ENCODE measurements around the gene SNX8.
"Not testable (repeated sequence)": the region's sequence is repeated elsewhere in the genome, so short reads cannot be mapped to it uniquely, and the experiment has no call there.

Gene SNX8, protein sequence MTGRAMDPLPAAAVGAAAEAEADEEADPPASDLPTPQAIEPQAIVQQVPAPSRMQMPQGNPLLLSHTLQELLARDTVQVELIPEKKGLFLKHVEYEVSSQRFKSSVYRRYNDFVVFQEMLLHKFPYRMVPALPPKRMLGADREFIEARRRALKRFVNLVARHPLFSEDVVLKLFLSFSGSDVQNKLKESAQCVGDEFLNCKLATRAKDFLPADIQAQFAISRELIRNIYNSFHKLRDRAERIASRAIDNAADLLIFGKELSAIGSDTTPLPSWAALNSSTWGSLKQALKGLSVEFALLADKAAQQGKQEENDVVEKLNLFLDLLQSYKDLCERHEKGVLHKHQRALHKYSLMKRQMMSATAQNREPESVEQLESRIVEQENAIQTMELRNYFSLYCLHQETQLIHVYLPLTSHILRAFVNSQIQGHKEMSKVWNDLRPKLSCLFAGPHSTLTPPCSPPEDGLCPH

DNA sequence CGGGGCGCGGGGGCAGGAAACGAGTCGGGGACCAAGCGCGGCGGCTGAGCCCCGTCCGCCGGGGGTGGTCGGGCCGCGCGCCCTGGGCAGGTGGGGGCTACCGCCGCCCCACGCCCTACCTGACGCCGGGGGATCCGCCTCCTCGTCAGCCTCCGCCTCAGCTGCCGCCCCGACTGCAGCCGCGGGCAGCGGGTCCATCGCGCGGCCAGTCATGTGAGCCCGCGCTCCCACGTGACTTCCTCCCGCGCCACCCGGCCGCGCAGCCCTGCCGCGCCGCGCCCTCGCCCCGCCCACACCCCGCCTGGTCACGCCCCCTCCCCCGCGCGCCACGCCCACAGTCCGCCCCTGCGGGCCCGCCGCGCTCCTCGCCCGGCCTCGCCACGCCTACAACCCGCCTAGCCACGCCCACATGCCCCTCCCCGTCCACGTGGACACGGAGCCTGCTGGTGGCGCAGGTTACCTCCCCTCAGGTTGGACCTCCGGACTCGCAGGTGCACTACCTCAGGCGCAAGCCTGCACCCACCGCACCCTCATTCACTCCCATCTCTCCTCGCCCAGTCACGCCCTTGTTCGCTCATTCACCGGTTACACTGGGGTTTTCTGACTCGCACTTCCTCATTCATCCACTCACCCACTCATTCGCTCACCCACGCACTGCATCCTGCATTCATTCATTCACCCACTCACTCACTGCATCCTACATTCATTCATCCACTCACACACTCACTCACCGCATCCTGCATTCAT, at the start of gene SNX8:
Gene SNX8 (minus strand): TSS at position 233 of the 747 bp plus-strand sequence. CDS start 20 bp downstream, at position 213.
- DNase-seq (ENCODE audit: low read depth in 1 of 2, low spot score in 1 of 2), result peak; percentile 91 to 93

DNA sequence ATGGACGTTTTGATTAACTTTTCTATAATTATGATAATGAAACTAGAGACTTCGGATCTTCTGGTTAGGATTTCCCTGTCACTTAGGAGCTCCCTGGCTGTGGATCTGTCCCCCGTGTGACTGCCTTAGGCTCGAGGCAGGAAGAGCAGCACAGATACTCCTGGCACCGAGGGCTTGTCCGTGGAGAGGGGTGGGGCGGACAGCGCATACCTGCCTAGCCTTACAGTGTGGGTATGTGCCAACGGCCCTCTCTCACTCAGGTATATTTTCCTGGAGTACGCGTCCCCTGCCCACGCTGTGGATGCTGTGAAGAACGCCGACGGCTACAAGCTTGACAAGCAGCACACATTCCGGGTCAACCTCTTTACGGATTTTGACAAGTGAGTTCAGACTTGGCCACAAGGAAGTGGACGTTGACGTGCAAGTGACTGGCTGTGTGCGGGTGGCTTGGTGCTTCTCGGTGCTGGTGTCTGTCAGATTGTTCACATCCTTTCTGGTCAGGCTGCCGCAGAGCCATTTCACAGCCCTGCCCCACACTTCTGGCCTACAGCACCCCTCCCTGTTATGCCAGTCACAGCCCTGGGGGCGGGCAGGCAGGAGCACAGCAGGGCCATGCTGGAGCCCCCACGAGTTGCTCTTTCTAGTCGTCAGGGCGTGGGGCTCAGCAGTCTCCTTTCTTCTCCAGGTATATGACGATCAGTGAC, 48.3 kb upstream of the SNX8 start:
- no peak for DNase-seq (ENCODE audit: low read depth in 1 of 2, low spot score in 1 of 2)

DNA sequence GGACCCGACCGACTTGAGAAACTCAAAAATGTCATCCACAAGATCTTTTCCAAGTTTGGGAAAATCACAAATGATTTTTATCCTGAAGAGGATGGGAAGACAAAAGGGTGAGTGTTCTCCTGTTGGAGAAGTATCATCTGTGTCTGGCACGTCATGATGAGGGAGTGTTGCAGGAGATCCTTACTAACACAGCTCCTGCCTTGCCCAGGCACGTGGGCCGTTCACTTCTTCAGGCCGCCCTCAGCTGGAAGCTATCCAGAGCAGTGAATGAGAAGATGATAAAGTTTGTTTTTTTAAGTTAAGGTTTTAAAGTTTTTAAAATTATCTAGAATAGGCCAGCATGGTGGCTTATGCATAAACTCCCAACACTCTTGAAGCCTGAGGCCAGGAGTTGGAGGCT, 46.6 kb upstream of the SNX8 start:
- no peak for DNase-seq (ENCODE audit: low read depth in 1 of 2, low spot score in 1 of 2)

DNA sequence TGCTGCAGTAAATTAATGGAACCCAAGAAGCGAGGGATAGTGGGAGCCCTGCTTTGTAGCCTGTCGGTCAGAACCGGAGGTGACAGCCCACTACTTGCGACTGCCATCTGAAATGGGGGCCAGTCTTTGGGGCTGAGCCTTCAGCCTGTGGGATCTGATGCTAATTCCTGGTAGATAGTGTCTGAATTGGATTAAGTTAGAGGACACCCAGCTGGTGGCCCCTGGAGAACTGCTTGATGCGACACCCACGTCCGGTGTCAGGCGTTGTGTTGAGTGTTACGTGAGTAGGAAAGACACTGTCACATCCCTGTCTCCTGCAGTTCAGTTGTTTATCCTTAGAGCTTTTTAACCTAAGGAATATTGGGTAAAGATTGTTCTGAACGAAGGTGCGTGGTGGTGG, 45.4 kb upstream of the SNX8 start:
- DNase-seq (ENCODE audit: low read depth in 1 of 2, low spot score in 1 of 2), result no peak

DNA sequence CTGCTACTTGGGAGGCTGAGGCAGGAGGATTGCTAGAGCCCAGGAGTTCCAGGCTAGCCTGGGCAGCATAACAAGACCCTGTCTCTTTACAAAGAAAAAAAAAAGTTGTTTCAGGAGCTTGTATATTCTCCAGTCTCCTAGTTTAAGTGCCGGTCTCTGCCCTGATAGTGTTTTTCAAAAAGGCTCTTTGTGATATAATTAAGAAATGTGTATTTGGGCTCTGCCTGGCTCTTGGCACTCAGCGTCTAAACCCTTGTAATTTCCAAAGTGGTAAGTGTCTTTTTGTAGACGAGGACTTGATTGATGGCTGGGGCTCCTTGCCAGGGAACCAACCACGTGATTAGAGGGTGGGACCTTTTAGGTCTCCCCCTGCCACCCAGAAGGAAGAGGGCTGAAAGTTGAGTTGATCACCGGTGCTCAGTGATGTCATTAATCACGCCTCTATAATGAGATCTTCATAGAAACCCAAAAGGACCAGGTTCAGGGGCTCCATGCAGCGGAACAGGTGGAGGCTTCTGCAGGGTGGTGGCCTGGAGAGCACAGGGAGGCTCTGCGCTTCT, 44.8 kb upstream of the SNX8 start:
- no peak for DNase-seq (ENCODE audit: low read depth in 1 of 2, low spot score in 1 of 2)

DNA sequence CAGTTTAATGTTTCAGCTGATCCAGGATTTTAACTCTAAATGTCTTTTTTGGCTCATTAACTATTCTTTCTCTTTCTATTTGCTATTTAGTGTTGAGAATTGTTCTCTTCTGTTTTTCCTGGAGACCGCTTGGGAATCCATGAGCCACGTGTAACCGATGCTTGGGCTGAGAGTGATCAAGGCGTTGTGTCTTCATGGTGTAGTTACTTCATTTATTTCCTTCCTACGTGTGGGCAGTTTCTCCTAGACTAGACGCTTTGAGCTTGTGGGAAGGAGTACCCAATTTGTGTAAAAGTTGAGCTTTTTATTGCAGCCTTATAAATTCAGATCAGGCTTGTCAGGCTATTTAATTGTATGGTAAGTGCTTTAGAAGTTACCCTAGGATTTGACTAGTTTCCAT, 43.3 kb upstream of the SNX8 start:
- no peak for DNase-seq (ENCODE audit: low read depth in 1 of 2, low spot score in 1 of 2)

DNA sequence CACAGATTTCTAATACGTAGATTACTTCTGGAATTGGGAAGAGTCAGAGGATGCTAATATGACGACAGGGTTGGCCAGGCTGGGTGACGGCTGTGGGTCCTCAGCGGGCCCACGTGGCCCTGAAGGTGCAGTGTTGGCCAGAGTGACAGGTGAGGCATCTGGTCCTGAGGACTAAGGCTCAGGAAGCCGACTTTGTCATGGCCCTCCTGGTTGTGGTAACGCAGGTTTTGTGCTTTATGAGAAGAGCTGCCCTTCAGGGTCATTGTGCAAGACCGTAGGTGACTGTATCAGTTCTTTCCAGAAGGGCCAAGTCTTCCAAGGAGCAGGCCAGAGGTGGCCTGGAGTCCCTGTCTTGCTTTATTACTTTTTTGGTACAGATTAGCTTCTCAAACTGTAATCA, 42.9 kb upstream of the SNX8 start:
- no peak for DNase-seq (ENCODE audit: low read depth in 1 of 2, low spot score in 1 of 2)

DNA sequence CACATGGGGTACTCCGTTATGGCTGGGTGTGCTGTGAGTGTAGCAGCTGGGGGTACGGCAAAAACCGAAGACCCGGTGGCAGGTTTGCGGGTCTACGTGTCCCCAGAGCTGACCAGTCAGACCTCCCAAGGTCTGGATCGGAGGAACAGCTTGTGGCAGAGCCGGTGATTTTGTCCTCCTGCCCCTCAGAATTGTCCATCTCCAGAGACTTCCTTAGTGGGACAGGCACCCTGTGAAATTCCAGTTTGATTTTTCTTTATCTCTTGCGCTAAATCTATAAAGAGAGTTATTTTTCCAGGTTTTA, 41.4 kb upstream of the SNX8 start:
- DNase-seq (ENCODE audit: low read depth in 1 of 2, low spot score in 1 of 2), result no peak

DNA sequence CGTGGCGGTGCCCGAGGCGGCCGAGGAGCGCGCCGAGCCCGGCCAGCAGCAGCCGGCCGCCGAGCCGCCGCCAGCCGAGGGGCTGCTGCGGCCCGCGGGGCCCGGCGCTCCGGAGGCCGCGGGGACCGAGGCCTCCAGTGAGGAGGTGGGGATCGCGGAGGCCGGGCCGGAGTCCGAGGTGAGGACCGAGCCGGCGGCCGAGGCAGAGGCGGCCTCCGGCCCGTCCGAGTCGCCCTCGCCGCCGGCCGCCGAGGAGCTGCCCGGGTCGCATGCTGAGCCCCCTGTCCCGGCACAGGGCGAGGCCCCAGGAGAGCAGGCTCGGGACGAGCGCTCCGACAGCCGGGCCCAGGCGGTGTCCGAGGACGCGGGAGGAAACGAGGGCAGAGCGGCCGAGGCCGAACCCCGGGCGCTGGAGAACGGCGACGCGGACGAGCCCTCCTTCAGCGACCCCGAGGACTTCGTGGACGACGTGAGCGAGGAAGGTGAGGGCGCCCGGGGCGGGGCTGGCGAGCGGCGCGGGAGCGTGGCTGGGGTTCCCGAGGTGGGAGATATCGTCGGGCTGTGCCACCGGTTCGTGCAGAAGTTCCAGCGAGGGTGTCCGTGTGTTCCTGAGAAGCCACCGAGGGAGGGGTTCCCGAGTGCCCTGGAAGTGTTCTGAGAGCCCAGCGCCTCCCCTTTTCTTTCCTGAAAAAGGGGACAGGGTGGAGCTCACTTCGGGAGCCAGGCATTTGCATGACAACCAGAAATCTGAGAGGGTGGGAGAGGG, 40.9 kb upstream of the SNX8 start:
- peak in 1 of 2 donors; percentile 9 for DNase-seq (ENCODE audit: low read depth in 1 of 2, low spot score in 1 of 2)

DNA sequence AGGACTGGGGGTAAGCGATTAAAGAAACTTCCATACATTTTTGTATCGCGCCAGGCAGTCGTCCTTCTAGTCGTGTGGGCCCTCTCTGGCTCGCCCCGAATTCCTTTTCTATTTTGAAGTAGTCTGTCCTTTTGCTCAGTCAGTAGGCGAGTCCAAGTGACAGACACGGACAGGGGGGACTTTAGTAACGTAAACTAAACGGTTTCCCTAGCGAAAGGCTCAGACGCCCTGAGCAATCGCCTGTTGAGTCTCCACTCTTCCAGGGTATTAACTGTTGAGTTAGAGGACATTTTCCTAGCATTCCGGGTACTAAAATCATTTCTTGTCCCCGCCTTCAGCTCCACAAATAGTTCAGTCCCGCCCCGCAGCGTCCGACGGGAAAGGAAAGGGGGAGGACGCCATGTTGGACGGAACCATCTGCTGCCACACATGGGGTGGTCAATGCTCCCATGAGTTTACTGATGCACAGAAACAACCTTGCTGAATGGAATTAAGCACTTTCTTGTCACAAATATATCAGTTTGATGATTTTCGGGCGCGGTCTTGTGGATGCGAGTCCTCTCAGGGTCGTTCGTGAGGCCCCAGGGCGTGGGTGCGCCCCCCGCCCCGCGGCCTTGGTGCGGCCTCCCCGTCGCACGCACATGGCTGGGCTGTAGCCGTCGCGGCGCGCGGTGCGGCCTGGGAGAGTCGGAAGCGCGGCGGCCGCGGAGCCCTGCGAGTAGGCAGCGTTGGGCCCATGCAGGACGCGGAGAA, 40.1 kb upstream of the SNX8 start, which contains the start of gene EIF3B:
Gene EIF3B (plus strand): TSS at position 642 of the 753 bp plus-strand sequence. CDS start 95 bp downstream, at position 737.
- peak; percentile 86 to 87 for DNase-seq (ENCODE audit: low read depth in 1 of 2, low spot score in 1 of 2)

DNA sequence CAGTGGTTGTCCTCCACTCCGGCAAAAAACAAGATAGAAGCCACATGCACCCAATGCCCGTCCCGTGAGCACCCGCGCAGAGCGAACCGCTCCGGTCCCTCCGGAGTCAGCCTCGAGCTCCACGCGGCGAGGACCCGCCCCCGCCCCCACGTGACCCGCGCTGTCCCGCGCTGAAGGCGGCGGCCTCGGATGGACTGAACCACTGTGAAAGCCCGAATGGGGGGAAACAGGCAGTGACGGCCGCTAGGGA, 39.6 kb upstream of the SNX8 start:
- DNase-seq (ENCODE audit: low read depth in 1 of 2, low spot score in 1 of 2), result peak in 1 of 2 donors; percentile 86

DNA sequence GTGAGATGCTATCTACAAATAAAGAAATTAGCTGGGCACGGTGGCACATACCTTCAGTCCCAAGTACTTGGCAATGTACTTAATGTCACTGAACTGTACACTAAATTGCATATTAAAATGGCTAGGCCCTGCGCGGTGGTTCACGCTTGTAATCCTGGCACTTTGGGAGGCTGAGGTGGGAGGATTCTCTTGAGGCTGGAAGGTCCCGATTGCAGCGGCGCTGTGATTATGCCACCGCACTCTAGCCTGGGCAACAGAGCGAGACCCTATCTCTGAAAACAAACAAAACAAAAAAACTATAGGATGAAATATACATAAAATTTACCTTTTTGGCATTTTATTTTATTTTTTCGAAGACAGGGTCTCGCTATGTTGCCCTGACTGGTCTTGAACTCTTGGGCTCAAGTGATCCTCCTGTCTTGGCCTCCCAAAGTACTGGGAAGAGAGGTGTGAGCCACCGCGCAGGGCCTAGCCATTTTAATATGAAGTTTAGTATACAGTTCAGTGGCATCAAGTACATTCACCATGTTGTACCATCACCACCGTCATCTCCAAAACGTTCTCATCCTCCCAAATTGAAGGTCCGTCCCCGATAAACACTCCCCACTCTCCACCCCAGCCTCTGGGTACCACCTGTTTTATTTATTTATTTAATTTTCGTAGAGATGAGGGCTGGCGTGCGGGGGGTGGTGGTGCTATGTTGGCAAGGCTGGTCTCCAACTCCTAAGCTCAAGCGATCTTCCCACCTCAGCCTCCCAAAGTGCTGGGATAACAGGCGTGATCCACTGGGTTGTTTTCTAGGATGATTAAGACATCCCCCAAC, 39.1 kb upstream of the SNX8 start:
- peak in 1 of 2 donors; percentile 10 for DNase-seq (ENCODE audit: low read depth in 1 of 2, low spot score in 1 of 2)

DNA sequence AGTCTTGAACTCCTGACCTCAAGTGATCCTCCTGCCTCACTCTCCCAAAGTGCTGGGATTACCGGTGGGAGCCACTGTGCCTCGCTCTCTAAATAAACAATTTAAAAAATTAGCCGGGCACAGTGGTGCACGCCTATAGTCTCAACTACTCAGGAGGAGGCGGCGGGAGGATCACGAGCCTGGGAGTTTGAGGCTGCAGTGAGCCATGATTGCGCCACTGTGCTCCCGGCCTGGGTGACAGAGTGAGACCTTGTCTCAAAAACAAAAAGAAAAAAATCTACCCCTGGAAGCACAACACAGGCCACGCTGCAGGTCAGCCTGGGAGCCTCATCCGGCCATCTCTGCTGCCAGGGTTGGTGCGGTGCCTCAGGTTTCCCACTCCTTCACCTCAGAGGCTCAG, 36.6 kb upstream of the SNX8 start:
- DNase-seq (ENCODE audit: low read depth in 1 of 2, low spot score in 1 of 2), result no peak

DNA sequence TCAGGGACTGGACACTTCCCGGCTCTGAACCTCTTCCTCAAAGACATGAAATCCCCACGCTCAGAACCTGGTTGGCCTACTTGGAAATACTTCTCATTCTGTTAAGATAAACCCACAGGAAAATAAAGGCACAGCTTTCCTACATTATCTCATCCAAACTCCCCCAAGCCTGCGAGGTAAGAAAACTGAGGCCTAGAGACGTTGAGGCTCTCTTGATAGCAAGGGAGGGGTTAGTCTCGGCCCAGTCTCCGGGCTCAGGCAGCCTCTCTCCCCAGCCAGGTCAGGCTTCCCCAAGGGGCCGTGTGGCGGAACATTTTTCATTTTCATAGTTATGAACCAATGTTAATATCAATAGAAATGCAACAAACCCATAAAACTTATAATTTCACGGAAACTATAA, 35.8 kb upstream of the SNX8 start:
- DNase-seq (ENCODE audit: low read depth in 1 of 2, low spot score in 1 of 2), result no peak

DNA sequence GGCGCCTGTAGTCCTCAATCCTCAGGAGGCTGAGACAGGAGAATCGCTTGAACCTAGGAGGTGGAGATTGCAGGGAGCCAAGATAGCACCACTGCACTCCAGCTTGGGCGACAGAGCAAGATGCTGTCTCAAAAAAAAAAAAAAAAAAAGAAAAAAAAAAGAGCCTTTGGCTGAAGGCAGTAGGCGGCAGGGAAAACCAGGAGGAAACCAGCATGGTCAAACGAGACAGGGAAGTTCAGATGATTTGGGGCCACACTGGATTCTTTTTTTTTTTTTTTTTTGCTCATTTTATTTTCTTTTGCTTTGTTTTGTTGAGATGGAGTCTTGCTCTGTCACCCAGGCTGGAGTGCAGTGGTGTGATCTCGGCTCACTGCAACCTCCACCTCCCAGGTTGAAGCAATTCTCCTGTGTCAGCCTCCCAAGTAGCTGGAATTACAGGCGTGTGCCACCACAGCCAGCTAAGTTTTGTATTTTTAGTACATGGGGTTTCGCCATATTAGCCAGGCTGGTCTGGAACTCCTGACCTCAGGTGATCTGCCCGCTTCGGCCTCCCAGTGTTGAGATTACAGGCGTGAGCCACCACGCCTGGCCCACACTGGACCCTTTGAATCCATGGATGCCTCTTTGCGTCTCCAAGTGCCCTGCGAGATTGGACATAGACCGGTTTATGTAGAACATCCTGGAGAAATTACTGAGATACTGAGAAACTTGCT, 33.3 kb upstream of the SNX8 start:
- not testable (repeated sequence) for DNase-seq (ENCODE audit: low read depth in 1 of 2, low spot score in 1 of 2)

DNA sequence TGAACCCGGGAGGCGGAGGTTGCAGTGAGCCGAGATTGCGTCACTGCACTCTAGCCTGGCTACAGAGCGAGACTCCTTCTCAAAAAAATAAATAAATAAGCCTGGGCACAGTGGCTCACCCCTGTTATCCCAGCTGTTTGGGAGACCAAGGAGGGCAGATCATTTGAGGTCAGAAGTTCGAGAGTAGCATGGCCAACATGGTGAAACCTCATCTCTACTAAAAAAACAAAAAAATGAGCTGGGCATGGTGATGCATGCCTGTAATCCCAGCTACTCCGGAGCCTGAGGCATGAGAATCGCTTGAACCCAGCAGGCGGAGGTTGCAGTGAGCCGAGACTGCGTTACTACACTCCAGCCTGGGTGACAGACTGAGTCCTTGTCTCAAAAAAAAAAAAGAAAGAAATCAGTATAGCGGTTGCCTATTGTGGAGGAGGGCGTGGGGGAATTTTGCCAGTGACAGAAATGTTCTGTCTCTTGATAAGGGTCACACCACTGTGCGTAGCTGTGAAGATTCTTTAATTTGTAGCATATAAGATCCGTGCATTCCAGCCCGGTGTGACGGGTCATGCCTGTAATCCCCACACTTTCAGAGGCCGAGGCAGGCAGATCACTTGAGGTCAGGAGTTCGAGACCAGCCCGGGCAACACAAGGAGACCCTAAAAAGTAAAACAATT, 22.5 kb upstream of the SNX8 start:
- no peak for DNase-seq (ENCODE audit: low read depth in 1 of 2, low spot score in 1 of 2)

DNA sequence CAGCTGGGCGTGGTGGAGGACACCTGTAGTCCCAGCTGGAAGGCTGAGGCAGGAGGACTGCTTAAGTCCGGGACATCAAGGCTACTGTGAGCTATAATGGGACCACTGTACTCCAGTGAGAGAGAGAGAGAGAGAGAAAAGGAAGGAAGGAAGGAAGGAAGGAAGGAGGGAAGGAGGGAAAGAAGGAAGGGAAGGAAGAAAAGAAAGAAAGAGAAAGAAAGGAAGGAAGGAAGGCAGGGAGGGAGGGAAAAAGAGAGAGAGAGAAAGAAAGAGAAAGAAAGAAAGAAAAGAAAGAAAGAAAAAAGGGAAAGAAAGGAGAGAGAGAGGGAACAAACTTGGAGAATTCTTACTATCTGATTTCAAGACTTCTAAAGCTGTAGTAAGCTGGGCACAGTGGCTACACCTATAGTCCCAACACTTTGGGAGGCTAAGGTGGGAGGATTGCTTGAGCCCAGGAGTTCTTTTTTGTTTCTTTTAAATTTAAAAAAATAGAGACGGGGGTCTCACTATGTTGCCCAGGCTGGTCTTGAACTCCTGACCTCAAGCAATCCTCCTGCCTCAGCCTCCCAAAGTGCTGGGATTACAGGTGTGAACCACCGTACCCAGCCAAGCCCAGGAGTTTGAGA, 18.5 kb upstream of the SNX8 start:
- not testable (repeated sequence) for DNase-seq (ENCODE audit: low read depth in 1 of 2, low spot score in 1 of 2)

DNA sequence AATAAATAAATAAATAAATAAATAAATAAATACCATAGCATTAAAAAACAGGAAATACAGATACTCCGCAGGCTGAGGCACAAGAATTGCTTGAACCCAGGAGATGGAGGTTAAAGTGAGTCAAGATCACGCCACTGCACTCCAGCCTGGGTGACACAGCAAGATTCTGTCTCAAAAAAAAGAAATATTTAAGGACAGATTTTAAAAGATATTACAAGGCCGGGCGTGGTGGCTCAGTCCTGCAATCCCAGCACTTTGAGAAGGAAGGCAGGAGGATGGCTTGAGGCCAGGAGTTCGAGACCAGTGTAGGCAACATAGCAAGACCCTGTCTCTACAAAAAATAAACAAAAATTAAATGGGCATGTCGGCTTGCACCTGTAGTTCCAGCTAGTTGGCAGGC, 17.5 kb upstream of the SNX8 start:
- no peak for DNase-seq (ENCODE audit: low read depth in 1 of 2, low spot score in 1 of 2)

All from activated CD4-positive, alpha-beta T cell treated with anti-CD3 and anti-CD28 coated beads, Interleukin-2, amount 50 U/mL, for 24 hours (primary cell).